ENCODE results near the gene INPP5A. TPM values are rescaled to one million over a fixed set of nuclear protein-coding genes. Genes with fewer than 3 reads are reported as not detected.
"Not testable (repeated sequence)": the region's sequence is repeated elsewhere in the genome, so short reads cannot be mapped to it uniquely, and the experiment has no call there.

Gene INPP5A
- polyA plus RNA-seq, 6 donors from 2014 or later, result 1.3 to 6.7 (median 2.1) TPM

- Mint-ChIP-seq H3K27me3 (no peaks in the 10 kb centered on the region), H3K9me3 (peaks cover 0 to 3% (median 0%) of the 10 kb centered on the region in 7 donors), H3K36me3 (peaks cover 0 to 34% of the 10 kb centered on the region in 2 donors), H3K27ac (peak overlapping the region in 2 of 6 donors; percentile 11 to 21), H3K4me3 (no peak overlapping the region), H3K4me1 (peaks cover 0 to 10% (median 5%) of the 10 kb centered on the region in 3 donors)
- DNase-seq, result no peak
- no peak for ATAC-seq (ENCODE audit: low read depth in 2 of 2)
These were observed 227.8 kb downstream of the INPP5A start for GRCh38 chr10:132765435-132765834.

DNA sequence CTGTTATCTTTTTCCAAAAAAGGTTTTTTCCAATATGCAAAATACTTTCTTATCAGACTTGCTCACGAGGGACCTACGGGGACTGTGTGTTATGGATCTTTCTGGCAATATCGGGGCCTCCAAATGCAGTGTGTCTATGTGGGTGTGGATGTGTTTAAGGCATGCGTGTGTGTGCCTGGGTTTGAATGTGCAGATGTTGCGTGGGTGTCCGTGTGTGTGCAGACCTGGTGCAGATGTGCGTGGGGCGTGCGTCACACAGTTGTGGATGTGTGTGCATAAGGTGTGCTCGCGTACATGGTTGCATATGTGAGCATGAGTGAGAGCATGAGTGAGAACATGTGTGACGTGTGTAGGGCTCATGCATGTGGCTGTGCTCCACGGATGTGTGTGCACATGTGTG, 228.7 kb downstream of the INPP5A start:
- DNase-seq (no peak), ATAC-seq (ENCODE audit: low read depth in 2 of 2) (no peak)
- H3K27ac Mint-ChIP-seq, result no peak overlapping the region
- peaks cover 0 to 10% (median 5%) of the 10 kb centered on the region in 3 donors for H3K4me1 Mint-ChIP-seq
- H3K27me3 Mint-ChIP-seq, result no peaks in the 10 kb centered on the region
- peak overlapping the region in 1 of 8 donors; percentile 66 for H3K4me3 Mint-ChIP-seq
- peaks cover 0 to 3% (median 0%) of the 10 kb centered on the region in 7 donors for H3K9me3 Mint-ChIP-seq
- peaks cover 0 to 34% of the 10 kb centered on the region in 2 donors for H3K36me3 Mint-ChIP-seq

DNA sequence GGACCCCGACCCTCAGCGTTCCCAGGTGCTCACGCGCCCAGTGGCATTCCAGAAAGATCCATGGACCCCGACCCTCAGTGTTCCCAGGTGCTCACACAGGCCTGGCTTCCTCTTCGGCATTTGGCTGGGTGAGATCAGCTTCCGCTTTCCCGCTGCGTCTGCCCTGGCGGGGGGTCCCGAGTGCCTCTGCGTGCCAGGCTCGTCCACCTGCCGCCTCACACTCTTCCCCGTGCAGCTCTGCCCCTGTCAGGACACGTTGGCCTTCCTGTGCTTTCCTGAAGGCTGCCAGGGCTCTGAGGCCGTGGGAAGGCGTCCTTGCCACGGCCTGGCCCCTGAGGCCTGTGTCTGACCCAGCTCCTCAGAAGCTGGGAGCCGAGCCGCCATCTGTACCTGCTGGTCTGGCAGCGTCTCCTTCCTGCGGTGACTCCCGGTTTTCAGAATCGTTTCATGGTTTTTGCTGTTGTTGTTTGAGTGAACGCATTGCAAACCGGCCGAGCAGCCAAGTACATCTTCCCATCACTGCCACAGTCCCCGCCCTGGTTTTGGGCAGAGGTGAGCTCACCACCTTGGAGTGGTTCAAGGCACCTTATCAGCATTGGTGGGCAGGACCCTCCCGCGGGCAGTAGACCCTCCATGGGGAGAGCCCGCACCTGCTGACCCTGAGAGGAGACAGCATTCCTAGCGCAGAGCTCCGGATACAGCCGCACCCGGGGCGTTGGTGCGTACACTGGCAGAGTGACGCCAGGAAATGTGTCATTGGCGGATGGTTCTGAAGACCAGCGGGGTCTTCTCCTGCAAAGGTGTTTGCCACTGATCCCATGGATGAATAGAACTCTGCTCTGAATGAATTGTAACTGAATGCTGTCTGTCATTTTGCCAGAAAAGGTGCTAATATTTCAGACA, 231.0 kb downstream of the INPP5A start:
- DNase-seq (no peak), ATAC-seq (ENCODE audit: low read depth in 2 of 2) (no peak)
- Mint-ChIP-seq H3K27ac (peak overlapping the region in 1 of 6 donors; percentile 74), H3K36me3 (peaks cover 0 to 27% of the 10 kb centered on the region in 2 donors), H3K27me3 (no peaks in the 10 kb centered on the region), H3K4me3 (no peak overlapping the region), H3K9me3 (peaks cover 0 to 3% (median 0%) of the 10 kb centered on the region in 7 donors), H3K4me1 (peaks cover 0 to 10% (median 5%) of the 10 kb centered on the region in 3 donors)

GRCh38 chr10:132770061-132771021, 232.8 kb downstream of the INPP5A start:
- Mint-ChIP-seq H3K4me3 (no peak overlapping the region), H3K27me3 (no peaks in the 10 kb centered on the region), H3K27ac (no peak overlapping the region), H3K9me3 (no peaks in the 10 kb centered on the region), H3K36me3 (peaks cover 0 to 21% of the 10 kb centered on the region in 2 donors), H3K4me1 (peaks cover 0 to 6% (median 5%) of the 10 kb centered on the region in 3 donors)
- no peak for DNase-seq
- no peak for ATAC-seq (ENCODE audit: low read depth in 2 of 2)

GRCh38 chr10:132772816-132773215, 235.2 kb downstream of the INPP5A start:
- not testable (repeated sequence) for H3K4me1 Mint-ChIP-seq; H3K9me3 Mint-ChIP-seq; H3K27me3 Mint-ChIP-seq; DNase-seq; H3K27ac Mint-ChIP-seq; H3K4me3 Mint-ChIP-seq; H3K36me3 Mint-ChIP-seq; ATAC-seq (ENCODE audit: low read depth in 2 of 2)

GRCh38 chr10:132774181-132774901, 236.8 kb downstream of the INPP5A start:
- DNase-seq, result no peak
- Mint-ChIP-seq H3K4me3 (peak overlapping the region in 1 of 8 donors; percentile 42), H3K9me3 (no peaks in the 10 kb centered on the region), H3K27ac (peak overlapping the region in 1 of 6 donors; percentile 43), H3K27me3 (no peaks in the 10 kb centered on the region), H3K4me1 (no peaks in the 10 kb centered on the region), H3K36me3 (no peaks in the 10 kb centered on the region)
- no peak for ATAC-seq (ENCODE audit: low read depth in 2 of 2)

DNA sequence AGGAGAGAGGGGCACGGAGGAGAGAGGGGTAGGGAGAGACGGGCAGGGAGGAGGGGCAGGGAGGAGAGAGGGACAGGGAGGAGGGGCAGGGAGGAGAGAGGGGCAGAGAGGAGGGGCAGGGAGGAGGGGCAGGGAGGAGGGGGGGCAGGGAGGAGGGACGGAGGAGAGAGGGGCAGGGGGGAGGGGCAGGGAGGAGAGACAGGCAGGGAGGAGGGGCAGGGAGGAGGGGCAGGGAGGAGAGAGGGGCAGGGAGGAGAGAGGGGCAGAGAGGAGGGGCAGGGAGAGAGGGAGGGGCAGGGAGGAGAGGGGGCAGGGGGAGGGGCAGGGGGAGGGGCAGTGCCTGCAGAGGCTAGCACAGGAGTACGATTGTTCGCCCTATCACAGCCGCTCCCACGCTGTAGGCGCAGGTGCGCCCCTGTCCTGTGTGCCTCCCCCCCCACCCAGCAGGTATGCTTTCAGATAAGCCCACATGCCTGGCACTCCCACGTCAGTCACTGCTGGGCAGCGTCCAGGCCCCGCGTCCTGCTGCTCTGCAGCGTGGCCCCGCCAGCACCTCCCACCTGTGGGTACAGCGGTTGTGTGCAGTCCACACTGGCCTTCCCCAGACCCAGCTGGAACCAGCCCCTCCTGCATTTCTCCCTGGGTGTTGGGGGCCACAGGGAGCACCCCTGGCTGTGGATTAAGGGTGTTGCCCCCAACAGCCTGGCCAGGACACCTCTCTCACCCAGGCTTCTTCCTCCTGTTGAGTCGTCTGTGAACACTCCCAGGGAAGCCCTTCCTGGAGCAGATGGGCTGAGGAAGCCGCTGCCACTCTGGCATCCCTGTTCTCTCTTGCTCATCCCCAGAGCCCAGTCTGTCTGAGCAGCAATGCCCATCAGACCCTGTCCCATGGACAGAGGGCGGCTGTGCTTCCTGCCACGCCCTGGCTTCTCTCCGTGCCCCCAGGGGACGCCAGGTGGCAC, 237.6 kb downstream of the INPP5A start:
- H3K36me3 Mint-ChIP-seq, result peaks cover 4 to 5% of the 10 kb centered on the region in 2 donors
- no peak overlapping the region for H3K27ac Mint-ChIP-seq

DNA sequence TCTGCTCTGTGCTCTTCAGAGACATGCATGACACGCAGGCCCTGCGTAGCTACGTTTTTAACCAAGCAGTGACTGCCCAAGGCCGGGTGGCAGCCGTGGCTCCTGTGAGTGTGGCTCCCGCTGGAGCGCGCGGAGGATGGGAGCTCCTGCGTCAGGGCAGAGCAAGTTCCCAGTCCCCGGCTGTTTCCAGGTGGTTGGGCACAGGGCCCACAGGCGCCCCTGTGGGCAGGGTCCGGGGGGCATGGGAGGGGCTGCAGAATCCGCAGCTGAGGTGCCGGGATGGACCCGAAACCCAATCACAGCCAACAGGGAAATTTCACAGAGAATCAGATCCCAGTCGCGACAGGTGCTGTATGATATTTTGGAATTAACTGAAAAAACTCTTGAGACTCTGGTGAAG, 238.6 kb downstream of the INPP5A start:
- Mint-ChIP-seq H3K4me1 (no peaks in the 10 kb centered on the region), H3K4me3 (no peak overlapping the region), H3K9me3 (no peaks in the 10 kb centered on the region), H3K27ac (no peak overlapping the region), H3K36me3 (peaks cover 6 to 8% of the 10 kb centered on the region in 2 donors), H3K27me3 (no peaks in the 10 kb centered on the region)
- ATAC-seq (ENCODE audit: low read depth in 2 of 2), result no peak
- no peak for DNase-seq

More for the DNA sequence above, 237.6 kb downstream of the INPP5A start:
- DNase-seq (no peak), ATAC-seq (ENCODE audit: low read depth in 2 of 2) (no peak)
- Mint-ChIP-seq H3K27me3 (no peaks in the 10 kb centered on the region), H3K4me3 (no peak overlapping the region), H3K4me1 (no peaks in the 10 kb centered on the region), H3K9me3 (no peaks in the 10 kb centered on the region)

GRCh38 chr10:132776821-132777220, 239.2 kb downstream of the INPP5A start:
- Mint-ChIP-seq H3K4me3 (no peak overlapping the region), H3K4me1 (no peaks in the 10 kb centered on the region), H3K9me3 (no peaks in the 10 kb centered on the region), H3K36me3 (peaks cover 9 to 13% of the 10 kb centered on the region in 2 donors), H3K27ac (no peak overlapping the region), H3K27me3 (no peaks in the 10 kb centered on the region)
- ATAC-seq (ENCODE audit: low read depth in 2 of 2), result no peak
- DNase-seq, result no peak

DNA sequence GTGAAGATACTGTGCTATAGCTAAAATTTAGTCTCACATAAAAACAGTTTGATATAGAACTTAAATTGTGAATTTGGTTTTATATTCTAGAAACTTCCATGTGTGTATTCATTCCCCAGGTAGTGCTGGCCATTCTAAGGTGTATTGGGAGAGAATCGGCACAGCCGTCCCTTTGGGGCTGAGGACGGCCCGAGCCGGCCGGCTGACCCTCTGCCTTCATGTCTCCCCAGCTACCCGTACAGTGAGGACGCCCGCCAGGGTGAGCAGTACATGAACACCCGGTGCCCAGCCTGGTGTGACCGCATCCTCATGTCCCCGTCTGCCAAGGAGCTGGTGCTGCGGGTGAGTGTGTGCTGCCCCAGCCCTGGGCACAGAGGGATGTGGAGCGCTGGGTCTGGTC, 239.9 kb downstream of the INPP5A start:
- DNase-seq, result no peak
- no peak overlapping the region for H3K27ac Mint-ChIP-seq
- H3K36me3 Mint-ChIP-seq, result peaks cover 11 to 15% of the 10 kb centered on the region in 2 donors
- H3K4me3 Mint-ChIP-seq, result no peak overlapping the region
- ATAC-seq (ENCODE audit: low read depth in 2 of 2), result no peak
- H3K27me3 Mint-ChIP-seq, result no peaks in the 10 kb centered on the region
- no peaks in the 10 kb centered on the region for H3K4me1 Mint-ChIP-seq
- no peaks in the 10 kb centered on the region for H3K9me3 Mint-ChIP-seq

DNA sequence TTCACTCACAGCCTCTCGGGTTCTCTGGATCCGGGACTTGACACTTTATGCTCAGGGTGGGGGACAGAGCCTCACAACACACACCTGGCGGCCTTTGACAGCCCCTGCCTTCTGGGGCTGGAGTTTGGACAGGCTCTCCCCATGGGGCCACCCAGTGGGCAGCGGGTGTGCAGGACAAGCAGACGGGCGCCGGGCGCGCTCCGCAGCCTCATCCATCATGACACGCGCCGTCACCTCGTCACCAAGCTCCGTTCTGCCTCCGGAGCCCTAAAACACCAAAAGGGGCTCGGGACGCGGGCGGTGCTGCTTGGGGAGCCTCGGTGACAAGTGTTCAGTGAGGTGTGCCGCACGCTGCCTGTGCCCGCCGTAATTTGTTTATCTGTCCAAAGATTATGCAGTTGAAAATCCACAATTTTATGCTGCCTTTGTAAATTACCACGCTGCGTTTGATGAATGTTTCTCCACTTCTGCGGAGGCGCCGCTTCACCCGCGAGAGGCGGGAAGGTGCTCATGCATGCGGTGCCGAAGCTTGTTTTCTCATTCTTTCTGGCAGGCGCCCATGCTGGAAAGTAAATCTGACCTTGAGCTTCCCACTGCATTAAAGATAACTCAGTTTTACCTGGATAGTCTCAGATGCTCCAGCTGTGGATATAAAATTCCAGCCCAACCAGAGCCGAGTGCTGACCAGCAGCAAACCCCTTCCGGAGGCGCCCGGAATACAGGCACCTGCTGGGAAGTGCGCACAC, 242.1 kb downstream of the INPP5A start:
- peaks cover 22% of the 10 kb centered on the region in 2 donors for H3K36me3 Mint-ChIP-seq

More for the DNA sequence above, 242.1 kb downstream of the INPP5A start:
- DNase-seq (no peak), ATAC-seq (ENCODE audit: low read depth in 2 of 2) (no peak)
- Mint-ChIP-seq H3K4me1 (peaks cover 0 to 7% (median 0%) of the 10 kb centered on the region in 3 donors), H3K4me3 (no peak overlapping the region), H3K27me3 (peaks cover 0 to 16% (median 12%) of the 10 kb centered on the region in 3 donors), H3K9me3 (peaks cover 0 to 3% (median 0%) of the 10 kb centered on the region in 7 donors), H3K27ac (no peak overlapping the region)
